Gastroesophageal sphincter (tissue), 4 donors: Measurements from ENCODE around the gene PCED1B. TPM values are rescaled to one million over a fixed set of nuclear protein-coding genes. Genes with fewer than 3 reads are reported as not detected.
"Not testable (repeated sequence)": the region's sequence is repeated elsewhere in the genome, so short reads cannot be mapped to it uniquely, and the experiment has no call there.

ENCODE experiments used
- ATAC-seq: fragments of 150-250 bp; one replicate; pipeline ENCODE4 v1.9.1; 2016; ENCODE audit warnings: mild to moderate bottlenecking, moderate library complexity
- H3K27ac ChIP-seq, 4 donors: fragments of 200-600 bp; sonication (generic) in 3 of 4; 1 replicate in 3 of 4; 2 replicates in 1 of 4; pipeline ENCODE4 v1.5.1; 2016 to 2019
- H3K27me3 ChIP-seq: fragments of 200-600 bp; sonication (generic); one replicate; pipeline ENCODE4 v1.5.1; 2019
- H3K36me3 ChIP-seq, 2 donors: fragments of 200-600 bp; sonication (generic); one replicate each; pipeline ENCODE4 v1.5.1; 2019; ENCODE audit warnings: control low read depth in 1 of 2
- H3K4me1 ChIP-seq, 3 donors: fragments of 200-600 bp; sonication (generic); 1 replicate in 2 of 3; 2 replicates in 1 of 3; pipeline ENCODE4 v1.5.1; 2016 to 2019; ENCODE audit warnings: control low read depth in 2 of 3
- H3K4me3 ChIP-seq, 2 donors: fragments of 200-600 bp; sonication (generic); one replicate each; pipeline ENCODE4 v1.5.1; 2019; ENCODE audit warnings: mild to moderate bottlenecking in 1 of 2, moderate library complexity in 1 of 2
- H3K9me3 ChIP-seq, 3 donors: fragments of 200-600 bp; sonication (generic); one replicate each; pipeline ENCODE4 v1.5.1; 2017 to 2019; ENCODE audit warnings: control low read depth in 2 of 3
- EP300 ChIP-seq: sonication (generic); formaldehyde crosslinking; IDR thresholded peaks from one replicate; pipeline ENCODE4 v1.6.1; 2017; ENCODE audit warnings: antibody characterized with exemption, mild to moderate bottlenecking
- POLR2A ChIP-seq, 2 donors: fragments of 450-650 bp; IDR thresholded peaks; one replicate each; pipeline ENCODE4 v1.6.1; 2017; ENCODE audit warnings: antibody characterized with exemption in 2 of 2, mild to moderate bottlenecking in 2 of 2, moderate library complexity in 1 of 2
- POLR2AphosphoS5 ChIP-seq: sonication (generic); formaldehyde crosslinking; IDR thresholded peaks from one replicate; pipeline ENCODE4 v1.6.1; 2017; ENCODE audit warnings: antibody characterized with exemption
- WGBS, 2 donors: methylation state at CpG; one replicate each; pipeline ENCODE4 v1.1.5; 2018; ENCODE audit warnings: low coverage in 1 of 2; 5-methylcytosine and 5-hydroxymethylcytosine counted together
- total RNA-seq, 4 donors: library from RNA; depleted of rRNA; stranded (reverse); fragments of >200 nt; gene quantifications; one replicate each; pipeline ENCODE4 v1.1.0, GENCODE V29; 2016
- TF ChIP-seq, protein P1 (sequence below), 4 experiments: fragments of 200-600 bp in 2 of 4; fragments of 450-650 bp in 2 of 4; sonication (generic) in 1 of 4; IDR thresholded peaks; one replicate each; pipeline ENCODE4 v1.5.1; 2017 to 2019; ENCODE audit warnings: antibody characterized with exemption in 4 of 4, mild to moderate bottlenecking in 2 of 4, moderate library complexity in 2 of 4

Gene PCED1B
- total RNA-seq, 4 donors from 2014 or later, result 0.22 to 2.7 (median 1.7) TPM; not detected in 1

- Histone ChIP-seq H3K4me3 (no peak overlapping the region), H3K9me3 (no peaks in the 10 kb centered on the region), H3K27ac (no peak overlapping the region), H3K4me1 (no peaks in the 10 kb centered on the region), H3K27me3 (no peaks in the 10 kb centered on the region), H3K36me3 (no peaks in the 10 kb centered on the region)
- TF ChIP-seq POLR2A (IDR thresholded peaks at IDR 0.05), result no peak
- no peak for TF ChIP-seq EP300
- TF ChIP-seq POLR2AphosphoS5, result no peak
- TF ChIP-seq, protein P1, sequence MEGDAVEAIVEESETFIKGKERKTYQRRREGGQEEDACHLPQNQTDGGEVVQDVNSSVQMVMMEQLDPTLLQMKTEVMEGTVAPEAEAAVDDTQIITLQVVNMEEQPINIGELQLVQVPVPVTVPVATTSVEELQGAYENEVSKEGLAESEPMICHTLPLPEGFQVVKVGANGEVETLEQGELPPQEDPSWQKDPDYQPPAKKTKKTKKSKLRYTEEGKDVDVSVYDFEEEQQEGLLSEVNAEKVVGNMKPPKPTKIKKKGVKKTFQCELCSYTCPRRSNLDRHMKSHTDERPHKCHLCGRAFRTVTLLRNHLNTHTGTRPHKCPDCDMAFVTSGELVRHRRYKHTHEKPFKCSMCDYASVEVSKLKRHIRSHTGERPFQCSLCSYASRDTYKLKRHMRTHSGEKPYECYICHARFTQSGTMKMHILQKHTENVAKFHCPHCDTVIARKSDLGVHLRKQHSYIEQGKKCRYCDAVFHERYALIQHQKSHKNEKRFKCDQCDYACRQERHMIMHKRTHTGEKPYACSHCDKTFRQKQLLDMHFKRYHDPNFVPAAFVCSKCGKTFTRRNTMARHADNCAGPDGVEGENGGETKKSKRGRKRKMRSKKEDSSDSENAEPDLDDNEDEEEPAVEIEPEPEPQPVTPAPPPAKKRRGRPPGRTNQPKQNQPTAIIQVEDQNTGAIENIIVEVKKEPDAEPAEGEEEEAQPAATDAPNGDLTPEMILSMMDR (IDR thresholded peaks at IDR 0.05), result no peak
- no peak for ATAC-seq
Observed at GRCh38 chr12:47212701-47213039, 133.2 kb downstream of the PCED1B start.

DNA sequence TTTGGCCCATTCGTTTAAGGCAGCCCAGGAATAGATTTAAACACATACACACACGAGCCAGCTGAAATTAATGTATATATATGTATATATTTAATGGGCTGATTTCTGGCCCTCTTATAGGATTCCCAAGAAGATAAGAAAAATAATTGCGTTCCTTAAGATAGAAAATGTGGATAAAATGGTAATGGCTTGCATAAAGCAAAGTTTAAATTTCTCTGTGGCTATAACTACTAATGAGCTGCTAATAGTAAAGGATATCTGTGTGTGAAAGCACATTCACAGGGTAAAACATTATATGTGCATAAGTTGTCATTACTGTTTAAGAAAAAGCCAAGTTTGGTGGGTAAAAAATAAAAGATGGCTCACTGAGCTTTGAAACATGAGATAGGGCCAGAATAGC is 134.0 kb downstream of the PCED1B start:
- Histone ChIP-seq H3K36me3 (no peaks in the 10 kb centered on the region), H3K27ac (no peak overlapping the region), H3K27me3 (no peaks in the 10 kb centered on the region), H3K9me3 (no peaks in the 10 kb centered on the region), H3K4me1 (no peaks in the 10 kb centered on the region), H3K4me3 (no peak overlapping the region)
- no peak for ATAC-seq
- TF ChIP-seq EP300 (no peak), POLR2AphosphoS5 (no peak), POLR2A (IDR thresholded peaks at IDR 0.05) (no peak)
- TF ChIP-seq, protein P1 (IDR thresholded peaks at IDR 0.05), result no peak
- WGBS, 2 donors, result 64 to 72% methylated on average over 3 of the region's 3 CpGs

GRCh38 chr12:47214001-47214619 is 134.7 kb downstream of the PCED1B start:
- H3K4me3 ChIP-seq, result no peak overlapping the region
- H3K27ac ChIP-seq, result no peak overlapping the region
- H3K36me3 ChIP-seq, result no peaks in the 10 kb centered on the region
- TF ChIP-seq EP300, result no peak
- no peak for TF ChIP-seq POLR2A (IDR thresholded peaks at IDR 0.05)
- TF ChIP-seq POLR2AphosphoS5, result no peak
- TF ChIP-seq, protein P1 (IDR thresholded peaks at IDR 0.05), result no peak
- ATAC-seq, result no peak
- WGBS, 2 donors, result 71 to 80% methylated on average over 1 to 3 of the region's 3 CpGs
- no peaks in the 10 kb centered on the region for H3K4me1 ChIP-seq
- no peaks in the 10 kb centered on the region for H3K27me3 ChIP-seq
- no peaks in the 10 kb centered on the region for H3K9me3 ChIP-seq

DNA sequence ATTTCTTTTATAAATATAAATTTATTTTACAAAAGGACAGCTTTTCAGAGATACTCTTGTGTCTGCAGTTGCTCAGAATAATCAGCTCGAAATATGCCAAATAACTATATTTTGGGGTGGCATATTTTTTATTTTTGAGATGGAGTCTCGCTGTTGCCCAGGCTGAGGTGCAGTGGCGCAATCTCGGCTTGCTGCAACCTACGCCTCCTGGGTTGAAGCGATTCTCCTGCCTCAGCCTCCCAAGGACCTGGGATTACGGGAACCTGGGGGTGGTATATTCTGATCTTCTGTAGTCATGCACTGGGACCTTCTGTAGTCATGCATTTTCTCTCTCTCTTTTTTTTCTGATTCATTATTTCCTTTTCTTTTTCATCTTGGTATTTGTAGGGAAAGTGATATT is 135.3 kb downstream of the PCED1B start:
- Histone ChIP-seq H3K4me3 (no peak overlapping the region), H3K27ac (no peak overlapping the region)
- 94 to 100% methylated on average over 1 to 7 of the region's 7 CpGs for WGBS, 2 donors

DNA sequence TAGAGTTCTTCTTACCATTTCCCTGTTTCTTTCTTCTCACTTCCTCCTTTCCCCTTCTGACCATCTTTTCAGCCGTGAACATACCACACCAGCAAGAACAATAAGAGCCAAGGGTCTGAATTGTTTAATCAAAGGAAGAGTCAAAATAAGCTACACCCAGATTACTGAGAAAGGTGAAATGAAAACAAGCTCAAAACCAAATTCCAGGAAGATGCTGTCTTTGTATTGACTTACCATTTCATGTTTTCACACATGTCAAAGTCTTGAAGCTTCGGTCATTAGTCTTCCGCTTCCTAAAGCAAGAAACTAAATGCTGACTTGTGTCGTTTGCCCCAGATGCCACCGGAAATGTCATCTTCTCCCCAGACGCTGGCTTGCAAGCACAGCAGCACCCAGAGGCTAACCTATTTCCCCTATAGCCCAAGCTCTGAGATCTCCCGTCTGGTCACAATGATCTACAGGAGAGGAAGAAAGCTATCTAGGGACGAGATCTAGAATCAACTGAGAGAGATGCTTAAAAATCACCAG is 136.8 kb downstream of the PCED1B start:
- peak; percentile 57 for ATAC-seq
- H3K9me3 ChIP-seq, result no peaks in the 10 kb centered on the region
- H3K27ac ChIP-seq, result no peak overlapping the region
- no peaks in the 10 kb centered on the region for H3K27me3 ChIP-seq
- H3K4me1 ChIP-seq, result no peaks in the 10 kb centered on the region
- H3K4me3 ChIP-seq, result no peak overlapping the region
- no peaks in the 10 kb centered on the region for H3K36me3 ChIP-seq
- WGBS, 2 donors, result 83 to 94% methylated on average over 2 to 8 of the region's 8 CpGs
- TF ChIP-seq POLR2AphosphoS5 (no peak), EP300 (no peak), POLR2A (IDR thresholded peaks at IDR 0.05) (no peak)
- TF ChIP-seq, protein P1 (IDR thresholded peaks at IDR 0.05), result no peak

More for the DNA sequence above, 135.3 kb downstream of the PCED1B start:
- Histone ChIP-seq H3K36me3 (no peaks in the 10 kb centered on the region), H3K4me1 (no peaks in the 10 kb centered on the region), H3K9me3 (no peaks in the 10 kb centered on the region), H3K27me3 (no peaks in the 10 kb centered on the region)
- no peak for TF ChIP-seq POLR2AphosphoS5
- TF ChIP-seq EP300, result no peak
- no peak for TF ChIP-seq POLR2A (IDR thresholded peaks at IDR 0.05)
- TF ChIP-seq, protein P1 (IDR thresholded peaks at IDR 0.05), result no peak
- ATAC-seq, result no peak

DNA sequence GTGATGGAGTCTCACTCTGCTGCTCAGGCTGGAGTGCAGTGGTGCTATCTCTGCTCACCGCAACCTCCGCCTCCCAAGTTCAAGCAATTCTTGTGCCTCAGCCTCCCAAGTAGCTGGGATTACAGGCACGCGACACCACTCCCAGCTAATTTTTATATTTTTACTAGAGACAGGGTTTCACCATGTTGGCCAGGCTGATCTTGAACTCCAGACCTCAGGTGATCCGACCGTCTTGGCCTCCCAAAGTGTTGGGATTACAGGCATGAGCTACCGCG is 138.1 kb downstream of the PCED1B start:
- H3K27ac ChIP-seq, ATAC-seq, H3K36me3 ChIP-seq, H3K27me3 ChIP-seq, H3K9me3 ChIP-seq, H3K4me1 ChIP-seq, H3K4me3 ChIP-seq: not testable (repeated sequence)
- 96 to 100% methylated on average over 4 to 7 of the region's 8 CpGs for WGBS, 2 donors
